Astrocyte (in vitro differentiated cells and primary cell): ENCODE data around the gene CCND1. TPM values are rescaled to one million over a fixed set of nuclear protein-coding genes. Genes with fewer than 3 reads are reported as not detected.
A peak's percentile ranks its signal among the peaks of the same experiment; 100 is the strongest.

Source experiments
- DNase-seq: peaks from one replicate; pipeline ENCODE4 v3.0.0-alpha.2; 2010; ENCODE audit warnings: low read depth
- FAIRE-seq: peaks from 2 replicates; lab custom pipeline; 2011; peaks lifted over from hg19 to GRCh38; lab: Jason Lieb, UNC
- H2AFZ ChIP-seq: 2 replicates; pipeline ENCODE4 v1.6.0; 2012; ENCODE audit warnings: low read depth, low read length, inconsistent platforms
- H3K27ac ChIP-seq: 2 replicates; pipeline ENCODE4 v1.5.1; 2011; ENCODE audit warnings: low read depth, low read length, inconsistent platforms
- H3K27me3 ChIP-seq: 2 replicates; pipeline ENCODE4 v1.6.0; 2011; ENCODE audit warnings: low read length, inconsistent platforms; ENCODE audit not compliant: insufficient read depth
- H3K36me3 ChIP-seq: 2 replicates; pipeline ENCODE4 v1.5.1; 2011; ENCODE audit warnings: low read length, inconsistent platforms; ENCODE audit not compliant: insufficient read depth
- H3K4me1 ChIP-seq: 2 replicates; pipeline ENCODE4 v1.5.1; 2011; ENCODE audit warnings: low read length, inconsistent platforms; ENCODE audit not compliant: insufficient read depth
- H3K4me2 ChIP-seq: 2 replicates; pipeline ENCODE4 v1.6.0; 2012; ENCODE audit warnings: low read length, inconsistent platforms
- H3K4me3 ChIP-seq: 2 replicates; pipeline ENCODE4 v1.5.1; 2011; ENCODE audit warnings: low read depth, mild to moderate bottlenecking, low read length, inconsistent platforms; ENCODE audit not compliant: insufficient read depth
- H3K79me2 ChIP-seq: 2 replicates; pipeline ENCODE4 v1.6.0; 2012; ENCODE audit warnings: mild to moderate bottlenecking, low read length, inconsistent platforms; ENCODE audit not compliant: insufficient read depth
- H3K9ac ChIP-seq: 2 replicates; pipeline ENCODE4 v1.6.0; 2012; ENCODE audit warnings: mild to moderate bottlenecking, low read length, inconsistent platforms
- H3K9me3 ChIP-seq: 2 replicates; pipeline ENCODE4 v1.5.1; 2012; ENCODE audit warnings: low read depth, mild to moderate bottlenecking, low read length, inconsistent platforms; ENCODE audit not compliant: insufficient read depth
- H4K20me1 ChIP-seq: 2 replicates; pipeline ENCODE4 v1.6.0; 2012; ENCODE audit warnings: low read length, inconsistent platforms; ENCODE audit not compliant: insufficient read depth
- H3K27ac Mint-ChIP-seq: one replicate; pipeline ENCODE4 v1.8.0; 2021; ENCODE audit warnings: mild to moderate bottlenecking, mixed read lengths; ENCODE audit not compliant: unreplicated experiment
- H3K27me3 Mint-ChIP-seq: one replicate; pipeline ENCODE4 v1.8.0; 2021; ENCODE audit warnings: low read depth, mixed read lengths; ENCODE audit not compliant: unreplicated experiment
- H3K36me3 Mint-ChIP-seq: one replicate; pipeline ENCODE4 v1.8.0; 2021; ENCODE audit warnings: low read depth, mixed read lengths; ENCODE audit not compliant: unreplicated experiment
- H3K4me1 Mint-ChIP-seq: one replicate; pipeline ENCODE4 v1.8.0; 2021; ENCODE audit warnings: low read depth, mixed read lengths; ENCODE audit not compliant: unreplicated experiment
- H3K4me3 Mint-ChIP-seq: one replicate; pipeline ENCODE4 v1.8.0; 2021; ENCODE audit warnings: mild to moderate bottlenecking, moderate library complexity, mixed read lengths; ENCODE audit not compliant: unreplicated experiment
- H3K9me3 Mint-ChIP-seq: one replicate; pipeline ENCODE4 v1.8.0; 2021; ENCODE audit warnings: mild to moderate bottlenecking, mixed read lengths; ENCODE audit not compliant: unreplicated experiment
- CTCF ChIP-seq: IDR thresholded peaks from 2 replicates; pipeline ENCODE4 v1.5.1; 2011; ENCODE audit warnings: low read depth, mild to moderate bottlenecking, inconsistent platforms, low read length, moderate library complexity; ENCODE audit not compliant: insufficient read depth
- EZH2 ChIP-seq: IDR thresholded peaks from 2 replicates; pipeline ENCODE4 v1.6.1; 2012; ENCODE audit warnings: mild to moderate bottlenecking, low read length, inconsistent platforms; ENCODE audit not compliant: insufficient read depth
- total RNA-seq: library from RNA; stranded (reverse); gene quantifications from 2 replicates; pipeline ENCODE4 v1.2.1, GENCODE V29; 2021

The CCND1 gene
- total RNA-seq, 1 donor from 2014 or later: 482 TPM

- peaks cover 18% of the 10 kb centered on the region for H3K4me1 ChIP-seq
- peaks cover 11% of the 10 kb centered on the region for H3K36me3 Mint-ChIP-seq
- no peak overlapping the region for H2AFZ ChIP-seq
- no peak overlapping the region for H3K9ac ChIP-seq
- no peaks in the 10 kb centered on the region for H3K9me3 ChIP-seq
- H3K4me3 ChIP-seq: no peak overlapping the region
- H3K9me3 Mint-ChIP-seq: no peaks in the 10 kb centered on the region
- no peaks in the 10 kb centered on the region for H3K27me3 ChIP-seq
- no peak overlapping the region for H3K4me2 ChIP-seq
- H3K27me3 Mint-ChIP-seq: no peaks in the 10 kb centered on the region
- no peak for FAIRE-seq
- no peak overlapping the region for H3K27ac ChIP-seq
- H3K27ac Mint-ChIP-seq: peak overlapping the region; percentile 34
- no peak for DNase-seq
- H3K4me1 Mint-ChIP-seq: peaks cover 7% of the 10 kb centered on the region
- TF ChIP-seq CTCF: no peak
- TF ChIP-seq EZH2: no peak
- H3K79me2 ChIP-seq: peaks cover 18% of the 10 kb centered on the region
- H3K36me3 ChIP-seq: peaks cover 44% of the 10 kb centered on the region
- peaks cover 59% of the 10 kb centered on the region for H4K20me1 ChIP-seq
- no peak overlapping the region for H3K4me3 Mint-ChIP-seq
Observed at GRCh38 chr11:69654001-69654659, 13.2 kb downstream of the CCND1 start.

- H3K4me3 ChIP-seq: no peak overlapping the region
- peaks cover 10% of the 10 kb centered on the region for H3K79me2 ChIP-seq
- no peak overlapping the region for H3K4me2 ChIP-seq
- H4K20me1 ChIP-seq: peaks cover 52% of the 10 kb centered on the region
- Mint-ChIP-seq H3K27ac (peak overlapping the region; percentile 34), H3K4me3 (no peak overlapping the region), H3K9me3 (no peaks in the 10 kb centered on the region), H3K36me3 (peaks cover 13% of the 10 kb centered on the region), H3K4me1 (peaks cover 7% of the 10 kb centered on the region), H3K27me3 (peaks cover 2% of the 10 kb centered on the region)
- no peak overlapping the region for H3K9ac ChIP-seq
- no peak overlapping the region for H3K27ac ChIP-seq
- H3K4me1 ChIP-seq: peaks cover 15% of the 10 kb centered on the region
- DNase-seq (no peak), FAIRE-seq (no peak)
- TF ChIP-seq EZH2 (no peak), CTCF (no peak)
- H2AFZ ChIP-seq: no peak overlapping the region
- no peaks in the 10 kb centered on the region for H3K27me3 ChIP-seq
- peaks cover 36% of the 10 kb centered on the region for H3K36me3 ChIP-seq
- no peaks in the 10 kb centered on the region for H3K9me3 ChIP-seq
Observed at GRCh38 chr11:69654660-69655478, 13.9 kb downstream of the CCND1 start.
